GM12878 (cell line): ENCODE data around the gene OGA.

Experiments
- CBFB ChIP-seq: IDR thresholded peaks from 2 replicates; pipeline ENCODE4 v1.6.1; 2016; ENCODE audit warnings: antibody characterized with exemption, low read depth
- CTCF ChIP-seq, 3 experiments: IDR thresholded peaks in 2 of 3; conservative IDR thresholded peaks in 1 of 3; 2 replicates each; pipeline ENCODE4 v1.5.1; 2011; ENCODE audit warnings: low read depth in 3 of 3, low read length in 3 of 3, mild to moderate bottlenecking in 3 of 3, control low read depth in 2 of 3, moderate library complexity in 2 of 3, inconsistent platforms in 1 of 3, mixed read lengths in 1 of 3; ENCODE audit not compliant: control insufficient read depth in 2 of 3, insufficient read depth in 1 of 3; ENCODE audit errors: extremely low read depth in 1 of 3
- FOS ChIP-seq: IDR thresholded peaks from 3 replicates; pipeline ENCODE4 v1.6.1; 2011; ENCODE audit warnings: borderline replicate concordance; ENCODE audit not compliant: insufficient read length; ENCODE audit errors: extremely low read depth
- HDGF ChIP-seq: fragments of 450-650 bp; IDR thresholded peaks from 2 replicates; pipeline ENCODE4 v1.6.1; 2016; ENCODE audit warnings: antibody characterized with exemption
- MYC ChIP-seq: IDR thresholded peaks from 2 replicates; pipeline ENCODE4 v1.6.1; 2011; ENCODE audit warnings: mild to moderate bottlenecking, low read length, moderate library complexity, inconsistent platforms; ENCODE audit not compliant: insufficient read depth, insufficient replicate concordance, insufficient read length, severe bottlenecking
- NFIC ChIP-seq: IDR thresholded peaks from 2 replicates; pipeline ENCODE4 v1.6.1; 2012; ENCODE audit warnings: low read depth, mild to moderate bottlenecking, inconsistent platforms, low read length, moderate library complexity
- SUZ12 ChIP-seq: fragments of 200-600 bp; sonication (generic); IDR thresholded peaks from one replicate; pipeline ENCODE4 v1.6.1; 2018; ENCODE audit warnings: antibody characterized with exemption, mild to moderate bottlenecking; ENCODE audit not compliant: unreplicated experiment
- USF1 ChIP-seq: IDR thresholded peaks from 2 replicates; pipeline ENCODE4 v1.6.1; 2011; ENCODE audit warnings: borderline replicate concordance, low read depth, mild to moderate bottlenecking, moderate library complexity, mixed read lengths, low read length; ENCODE audit not compliant: insufficient read depth; ENCODE audit errors: extremely low read length
- ZBTB33 ChIP-seq: fragments of 450-650 bp; IDR thresholded peaks from 2 replicates; pipeline ENCODE4 v1.6.1; 2017; ENCODE audit warnings: mild to moderate bottlenecking

GRCh38 chr10:101783736-101784118 is 34.5 kb downstream of the OGA start:
- no peak for TF ChIP-seq HDGF
- TF ChIP-seq CTCF (IDR thresholded peaks at IDR 0.05 in 2 of 3, conservative IDR thresholded peaks at IDR 0.05 in 1 of 3; ENCODE audit: control insufficient read depth in 2 of 3, extremely low read depth in 1 of 3, insufficient read depth in 1 of 3, low read depth in 3 of 3, low read length in 3 of 3), result no peak
- TF ChIP-seq NFIC, result no peak; the same call in 1 of the 2 replicates
- TF ChIP-seq MYC, result no peak
- TF ChIP-seq CBFB, result no peak
- TF ChIP-seq USF1, result no peak
- no peak for TF ChIP-seq SUZ12
- TF ChIP-seq FOS, result no peak
- no peak for TF ChIP-seq ZBTB33
